Measurements from ENCODE around the gene ZSWIM8. TPM values are rescaled to one million over a fixed set of nuclear protein-coding genes. Genes with fewer than 3 reads are reported as not detected.

Gene ZSWIM8
- polyA plus RNA-seq, 2 of the 4 experiments (the other 2 are of a cell fraction), result 24.3 to 44.5 TPM

- ChIA-PET POLR2A (interaction anchor here (1.2 kb wide), 1 partner anchor 14 kb away, joined by 3 read pairs; no protein-coding TSS in a partner anchor), CTCF (interaction anchor here (1.2 to 1.5 kb wide), 2 partner anchors 9 to 13 kb away, joined by 4 to 6 read pairs; a partner anchor contains a TSS)
- Histone ChIP-seq H3K9me3 (no peaks in the 10 kb centered on the region), H3K4me3 (no peak overlapping the region), H3K4me2 (no peak overlapping the region), H3K4me1 (peaks cover 14% of the 10 kb centered on the region; the same call in 2 of the 3 replicates), H3K27ac (no peak overlapping the region)
- ATAC-seq, result no peak
- FAIRE-seq, result no peak
- DNase-seq (ENCODE audit: low read depth in 1 of 2, low spot score in 1 of 2), result no peak
- TF ChIP-seq RFX5 (IDR thresholded peaks at IDR 0.05) (no peak), RNF2 (IDR thresholded peaks at IDR 0.05; ENCODE audit: borderline replicate concordance, low read depth) (no peak), ZC3H11A (IDR thresholded peaks at IDR 0.05) (no peak), FOSL2 (IDR thresholded peaks at IDR 0.05) (no peak), FOSL2 (CRISPR knock-in tag; IDR thresholded peaks at IDR 0.05) (no peak), RARB (CRISPR knock-in tag; IDR thresholded peaks at IDR 0.05) (no peak), MAFK (IDR thresholded peaks at IDR 0.05; ENCODE audit: partially characterized antibody) (no peak), ZFP36 (IDR thresholded peaks at IDR 0.05; ENCODE audit: borderline replicate concordance, partially characterized antibody) (no peak), EHMT2 (IDR thresholded peaks at IDR 0.05; ENCODE audit: low read depth) (no peak), JUNB (IDR thresholded peaks at IDR 0.05) (no peak), HMGXB4 (CRISPR knock-in tag; IDR thresholded peaks at IDR 0.05; ENCODE audit: borderline replicate concordance) (no peak), HOXB5 (CRISPR knock-in tag; IDR thresholded peaks at IDR 0.05) (no peak), RAD21 (conservative IDR thresholded peaks at IDR 0.05 in 1 of 2, IDR thresholded peaks at IDR 0.05 in 1 of 2) (no peak), USF2 (IDR thresholded peaks at IDR 0.05) (no peak)
- 92% methylated on average over 9 of the region's 9 CpGs for WGBS (ENCODE audit: missing lambda C conversion rate)
These were observed 26.5 kb upstream of the ZSWIM8 start for GRCh38 chr10:73758704-73759511.

GRCh38 chr10:73759512-73760115 lies 25.8 kb upstream of the ZSWIM8 start:
- ATAC-seq (no peak), DNase-seq (ENCODE audit: low read depth in 1 of 2, low spot score in 1 of 2) (no peak), FAIRE-seq (no peak)
- no peak overlapping the region for H3K27ac ChIP-seq
- H3K4me2 ChIP-seq, result no peak overlapping the region
- POLR2A ChIA-PET, result no interaction called here
- H3K4me3 ChIP-seq, result no peak overlapping the region
- H3K4me1 ChIP-seq, result peaks cover 14% of the 10 kb centered on the region; the same call in 2 of the 3 replicates
- H3K9me3 ChIP-seq, result no peaks in the 10 kb centered on the region
- 88% methylated on average over 5 of the region's 5 CpGs for WGBS (ENCODE audit: missing lambda C conversion rate)
- CTCF ChIA-PET, result interaction anchor here (0.7 to 1.5 kb wide), 3 partner anchors 9 to 43 kb away, joined by 3 to 6 read pairs (median 4); a partner anchor contains a TSS
- TF ChIP-seq BCL3 (IDR thresholded peaks at IDR 0.05), result no peak
- no peak for TF ChIP-seq USF2 (IDR thresholded peaks at IDR 0.05)
- TF ChIP-seq ELK1 (IDR thresholded peaks at IDR 0.05; ENCODE audit: low read depth, low read length), result no peak
- no peak for TF ChIP-seq HOXB5 (CRISPR knock-in tag; IDR thresholded peaks at IDR 0.05)
- no peak for TF ChIP-seq CEBPB (IDR thresholded peaks at IDR 0.05)
- TF ChIP-seq CBX2 (IDR thresholded peaks at IDR 0.05; ENCODE audit: borderline replicate concordance, low read depth), result no peak
- TF ChIP-seq TP53 (CRISPR knock-in tag; IDR thresholded peaks at IDR 0.05), result no peak
- no peak for TF ChIP-seq PHF8 (IDR thresholded peaks at IDR 0.05; ENCODE audit: borderline replicate concordance, low read depth)
- TF ChIP-seq FOXS1 (CRISPR knock-in tag; IDR thresholded peaks at IDR 0.05), result no peak
- no peak for TF ChIP-seq HOXB13 (CRISPR knock-in tag; IDR thresholded peaks at IDR 0.05; ENCODE audit: low read depth)
- no peak for TF ChIP-seq MYC (IDR thresholded peaks at IDR 0.05; ENCODE audit: borderline replicate concordance, low read length)
- no peak for TF ChIP-seq MAX (IDR thresholded peaks at IDR 0.05)
- TF ChIP-seq HDAC2 (IDR thresholded peaks at IDR 0.05), result no peak
